ENCODE results near the gene GLP2R. TPM values are rescaled to one million over a fixed set of nuclear protein-coding genes. Genes with fewer than 3 reads are reported as not detected.

Gene GLP2R
- total RNA-seq, 1 experiment from 2014 or later = not detected

GRCh38 chr17:9898812-9899211 lies 73.1 kb downstream of the GLP2R start:
- DNase-seq (ENCODE audit: low read depth) = no peak

DNA sequence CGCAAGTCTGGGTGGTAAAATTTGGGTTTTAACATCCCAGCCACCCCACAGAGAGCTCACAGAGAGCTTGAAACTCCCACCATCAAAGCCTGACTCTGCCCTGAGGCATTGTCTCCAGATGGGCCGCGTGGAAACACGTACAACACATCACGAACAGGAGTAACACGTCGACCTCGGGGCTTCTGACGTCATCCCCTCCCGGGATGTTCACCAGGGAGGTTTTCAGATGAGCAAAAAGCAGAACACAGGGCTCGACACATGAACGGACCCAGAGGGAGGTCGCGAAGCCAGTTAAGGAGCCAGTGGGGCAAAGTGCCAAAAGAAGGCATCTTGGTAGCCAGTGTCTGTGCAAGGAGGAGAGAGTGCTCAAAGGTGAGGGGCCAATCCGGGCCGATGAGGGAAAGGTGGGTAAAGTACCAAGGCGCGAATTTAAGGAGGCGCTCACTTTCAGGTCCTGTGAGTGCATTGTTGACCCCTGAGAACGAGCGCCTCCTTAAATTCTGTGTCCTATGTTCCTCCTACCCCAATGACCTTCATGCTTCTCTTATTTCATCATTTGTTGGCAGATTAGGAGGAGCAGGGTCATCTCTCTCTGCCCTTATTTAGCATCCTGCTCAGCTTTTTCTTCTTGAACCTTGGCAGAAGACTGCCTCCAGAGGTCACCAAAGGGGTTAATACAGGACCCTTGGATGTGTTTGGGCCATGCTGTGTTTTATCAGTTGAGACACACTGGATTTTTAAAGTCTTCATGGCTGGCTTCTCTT lies 73.7 kb downstream of the GLP2R start:
- DNase-seq (ENCODE audit: low read depth) = no peak

GRCh38 chr17:9900044-9900594 lies 74.4 kb downstream of the GLP2R start:
- DNase-seq (ENCODE audit: low read depth) = no peak

DNA sequence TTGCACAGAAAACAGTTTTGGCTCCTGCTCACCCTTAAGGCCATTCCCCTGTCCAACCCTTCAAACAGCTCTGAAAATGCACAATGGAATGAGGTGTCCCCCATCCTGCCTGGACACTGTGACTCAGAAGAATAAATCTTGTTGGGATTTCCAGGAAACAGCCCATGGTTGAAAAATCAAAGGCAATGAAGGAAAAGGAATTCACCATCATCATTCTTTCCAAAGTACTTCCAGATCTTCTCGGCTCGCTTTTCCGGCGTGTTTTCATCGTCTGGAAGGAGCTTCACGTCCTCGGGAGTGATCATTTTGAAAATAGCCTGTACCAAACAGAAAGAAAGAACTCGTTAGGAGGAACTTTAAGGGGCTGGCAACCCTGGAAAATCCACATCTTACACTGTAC lies 75.1 kb downstream of the GLP2R start:
- no peak for DNase-seq (ENCODE audit: low read depth)

- DNase-seq (ENCODE audit: low read depth) = no peak
Measured at GRCh38 chr17:9902120-9902519, 76.4 kb downstream of the GLP2R start.

DNA sequence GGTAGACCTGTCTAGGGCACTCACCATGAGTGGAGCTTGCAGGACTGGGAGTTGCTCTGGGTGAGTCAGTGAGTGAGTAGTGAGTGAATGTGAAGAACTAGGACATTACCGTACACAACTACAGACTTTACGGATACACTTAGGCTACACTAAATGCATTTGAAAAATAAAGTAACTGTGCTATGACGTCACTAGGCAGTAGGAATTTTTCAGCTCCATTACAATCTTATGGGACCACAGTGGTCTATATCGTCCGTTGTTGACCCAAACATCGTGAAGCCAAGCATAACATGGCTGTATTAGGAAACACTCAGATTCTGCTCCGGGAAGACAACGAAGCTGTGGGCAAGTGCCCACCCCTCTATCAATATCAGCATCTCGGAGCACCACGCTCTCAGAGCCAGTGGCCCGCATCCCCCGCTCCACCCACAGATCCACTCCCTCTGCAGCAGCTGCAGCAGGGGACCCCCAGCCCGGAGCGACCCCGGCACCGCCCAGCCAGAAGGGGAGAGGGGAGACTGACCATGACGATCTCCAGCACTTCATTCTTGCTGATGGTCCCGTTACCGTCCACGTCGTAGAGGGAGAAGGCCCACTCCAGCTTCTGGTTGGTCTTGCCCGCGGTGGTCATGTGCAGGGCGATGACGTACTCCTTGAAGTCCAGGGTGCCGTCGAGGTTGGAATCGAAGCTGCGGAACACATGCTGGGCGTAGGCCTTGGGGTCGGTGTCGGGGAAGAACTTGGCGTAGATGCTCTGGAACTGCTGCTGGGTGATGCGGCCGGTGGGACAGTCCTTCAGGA lies 78.8 kb downstream of the GLP2R start:
- DNase-seq (ENCODE audit: low read depth) = no peak

DNA sequence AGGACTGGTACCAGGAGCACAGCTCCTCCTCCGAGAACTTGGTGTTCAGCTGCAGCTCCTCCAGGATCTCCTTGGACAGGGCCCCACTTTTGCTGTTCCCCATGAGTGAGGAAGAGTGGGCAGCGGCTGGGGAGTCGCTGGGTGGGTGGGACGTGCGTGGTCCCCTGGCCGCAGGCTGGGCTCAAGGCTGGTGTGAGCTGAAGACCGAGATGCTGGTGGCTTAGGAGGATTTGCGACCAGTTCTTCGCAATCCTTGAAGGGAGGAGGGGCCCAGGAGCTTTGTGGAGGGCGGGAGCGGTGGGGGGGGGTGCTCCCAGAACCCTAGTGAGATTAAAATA lies 79.3 kb downstream of the GLP2R start, which contains the start of gene RCVRN:
Gene RCVRN, minus strand, starts transcription at position 194 of the 338 bp plus-strand sequence. Its CDS starts 91 bp downstream, at position 103.
- DNase-seq (ENCODE audit: low read depth) = no peak

GRCh38 chr17:9905902-9906301 lies 80.2 kb downstream of the GLP2R start:
- no peak for DNase-seq (ENCODE audit: low read depth)

- DNase-seq (ENCODE audit: low read depth) = no peak
Measured at GRCh38 chr17:9906616-9907015, 80.9 kb downstream of the GLP2R start.

- no peak for DNase-seq (ENCODE audit: low read depth)
Measured at GRCh38 chr17:9907131-9907530, 81.4 kb downstream of the GLP2R start.

DNA sequence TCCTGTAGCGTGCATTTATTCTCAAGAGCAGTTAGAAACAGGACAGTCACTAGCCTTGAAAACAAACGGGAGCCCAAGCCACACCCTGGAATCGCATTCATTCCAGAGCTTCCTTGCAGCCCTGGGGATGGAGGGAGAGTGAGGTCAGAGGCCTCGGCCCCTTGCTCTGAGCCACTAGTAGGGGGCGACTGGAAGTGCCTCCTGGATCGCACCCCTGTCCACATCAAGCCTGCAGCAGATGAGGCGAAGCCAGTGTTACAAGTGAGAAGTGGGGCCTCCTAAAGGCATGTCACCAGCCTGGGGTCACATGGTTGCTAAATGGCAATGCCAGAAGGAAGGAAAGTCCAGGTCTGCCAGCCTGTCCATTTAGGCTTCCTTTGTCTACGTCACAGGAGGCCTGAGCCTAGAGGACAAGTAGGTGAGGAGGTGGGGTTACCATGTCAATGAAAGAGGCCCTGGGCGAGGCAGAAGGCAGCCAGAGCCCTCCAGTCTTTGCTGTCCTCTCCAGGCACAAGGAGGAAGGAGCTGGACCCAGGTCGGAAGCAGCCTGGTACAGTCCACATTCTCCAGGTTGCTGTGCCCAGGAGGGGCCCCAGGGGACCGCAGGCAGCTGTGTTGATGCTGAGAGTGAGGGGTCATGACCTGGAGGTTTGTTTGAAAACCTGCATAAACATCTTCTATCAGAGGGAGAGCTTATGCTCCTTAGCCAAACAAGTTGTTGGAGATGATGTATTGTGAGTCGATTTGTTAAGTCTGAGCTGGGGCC lies 82.3 kb downstream of the GLP2R start:
- DNase-seq (ENCODE audit: low read depth) = no peak

DNA sequence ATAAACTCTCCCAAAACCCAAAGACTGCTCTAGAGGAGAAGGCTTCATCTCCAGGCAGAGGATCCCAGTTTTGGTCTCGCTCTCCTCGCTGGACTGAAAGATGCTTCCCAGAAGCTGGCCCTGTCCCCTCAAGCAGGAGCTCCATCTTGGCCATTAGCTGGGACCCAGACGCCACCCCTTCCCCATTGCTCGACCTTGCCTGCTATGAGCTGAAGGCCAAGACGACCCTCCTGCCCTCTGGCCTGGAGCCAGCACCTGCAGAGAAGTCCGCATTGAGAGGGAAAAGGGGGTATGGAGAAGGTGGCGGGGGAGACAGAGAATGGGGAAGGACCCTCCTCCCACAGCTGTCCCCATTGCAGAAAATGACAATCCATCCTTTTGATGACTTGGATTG lies 82.9 kb downstream of the GLP2R start:
- no peak for DNase-seq (ENCODE audit: low read depth)

- DNase-seq (ENCODE audit: low read depth) = no peak
Measured at GRCh38 chr17:9911089-9911488, 85.4 kb downstream of the GLP2R start.

- DNase-seq (ENCODE audit: low read depth) = no peak
Measured at GRCh38 chr17:9912121-9913099, 86.7 kb downstream of the GLP2R start.

- no peak for DNase-seq (ENCODE audit: low read depth)
Measured at GRCh38 chr17:9913476-9913875, 87.8 kb downstream of the GLP2R start.

GRCh38 chr17:9916108-9916507 lies 90.4 kb downstream of the GLP2R start:
- DNase-seq (ENCODE audit: low read depth) = no peak

GRCh38 chr17:9917131-9917530 lies 91.4 kb downstream of the GLP2R start:
- DNase-seq (ENCODE audit: low read depth) = no peak

GRCh38 chr17:9917801-9918200 lies 92.1 kb downstream of the GLP2R start:
- DNase-seq (ENCODE audit: low read depth) = no peak

DNA sequence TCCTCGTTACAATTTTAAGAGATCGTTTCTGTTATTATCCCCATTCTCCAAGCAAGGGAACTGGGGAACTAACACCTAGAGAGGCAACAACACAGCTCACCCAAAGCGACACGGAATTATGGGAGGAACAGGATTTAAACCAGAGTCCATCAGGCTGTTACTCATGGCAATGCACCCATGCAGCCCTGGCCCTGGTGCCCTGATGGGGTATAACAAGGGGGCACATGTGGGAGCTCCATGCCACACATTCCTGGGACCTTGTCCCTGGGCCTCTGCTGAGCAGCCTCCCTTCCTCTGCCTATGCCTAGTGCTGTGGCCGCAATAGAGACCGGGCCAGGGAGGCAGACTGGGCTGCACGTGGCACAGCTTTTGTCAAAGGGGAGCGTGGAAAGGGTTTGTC lies 92.6 kb downstream of the GLP2R start:
- no peak for DNase-seq (ENCODE audit: low read depth)

DNA sequence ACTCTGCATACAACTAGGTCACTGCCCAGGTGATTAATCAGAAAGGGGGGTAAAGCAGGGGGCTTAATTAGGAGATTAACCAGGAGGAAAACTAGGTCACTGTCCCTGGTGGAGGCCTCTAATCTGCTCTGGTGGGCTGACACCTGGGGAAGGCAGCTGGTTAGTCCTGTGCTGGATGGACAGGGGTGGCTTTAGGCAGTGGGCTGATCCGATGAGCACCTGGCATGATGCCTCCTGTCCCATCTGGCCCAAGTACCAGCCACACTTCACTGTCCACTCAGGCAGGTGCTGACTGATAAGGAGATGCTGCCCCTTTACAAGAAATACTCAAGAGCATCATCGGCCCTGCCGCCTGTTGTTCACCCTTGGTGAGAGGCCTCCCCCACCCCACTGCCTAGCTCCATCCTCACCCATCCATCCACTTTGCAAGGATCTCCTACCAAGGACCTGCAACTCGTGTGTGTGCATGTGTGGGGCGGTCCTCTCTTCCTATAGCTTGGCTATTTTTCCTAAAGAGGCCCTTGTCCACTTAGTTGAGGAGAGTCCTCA lies 93.2 kb downstream of the GLP2R start:
- no peak for DNase-seq (ENCODE audit: low read depth)
